Hepatocyte (in vitro differentiated cells): Measurements from ENCODE around the gene TUNAR.

ENCODE experiments used
- CTCF ChIP-seq: fragments of 200-600 bp; sonication (generic); IDR thresholded peaks from 2 replicates; pipeline ENCODE4 v1.5.1; 2016; ENCODE audit warnings: antibody characterized with exemption, mild to moderate bottlenecking; ENCODE audit not compliant: poor library complexity
- EZH2phosphoT487 ChIP-seq: fragments of 200-600 bp; sonication (generic); IDR thresholded peaks from one replicate; pipeline ENCODE4 v1.6.1; 2018; ENCODE audit warnings: antibody characterized with exemption, mild to moderate bottlenecking, low read depth, moderate library complexity; ENCODE audit not compliant: unreplicated experiment, severe bottlenecking

GRCh38 chr14:95831041-95831440, 45.6 kb upstream of the TUNAR start:
- no peak for TF ChIP-seq CTCF
- TF ChIP-seq EZH2phosphoT487 = no peak
